SH-SY5Y (cell line): Measurements from ENCODE around the gene REX1BD.

Experiments used
- GATA2 ChIP-seq: IDR thresholded peaks from 2 replicates; pipeline ENCODE4 v1.6.1; 2011; ENCODE audit warnings: mild to moderate bottlenecking, low read depth, low read length
- GATA3 ChIP-seq: IDR thresholded peaks from 2 replicates; pipeline ENCODE4 v1.6.1; 2011; ENCODE audit warnings: low read depth, mild to moderate bottlenecking, low read length, moderate library complexity

DNA sequence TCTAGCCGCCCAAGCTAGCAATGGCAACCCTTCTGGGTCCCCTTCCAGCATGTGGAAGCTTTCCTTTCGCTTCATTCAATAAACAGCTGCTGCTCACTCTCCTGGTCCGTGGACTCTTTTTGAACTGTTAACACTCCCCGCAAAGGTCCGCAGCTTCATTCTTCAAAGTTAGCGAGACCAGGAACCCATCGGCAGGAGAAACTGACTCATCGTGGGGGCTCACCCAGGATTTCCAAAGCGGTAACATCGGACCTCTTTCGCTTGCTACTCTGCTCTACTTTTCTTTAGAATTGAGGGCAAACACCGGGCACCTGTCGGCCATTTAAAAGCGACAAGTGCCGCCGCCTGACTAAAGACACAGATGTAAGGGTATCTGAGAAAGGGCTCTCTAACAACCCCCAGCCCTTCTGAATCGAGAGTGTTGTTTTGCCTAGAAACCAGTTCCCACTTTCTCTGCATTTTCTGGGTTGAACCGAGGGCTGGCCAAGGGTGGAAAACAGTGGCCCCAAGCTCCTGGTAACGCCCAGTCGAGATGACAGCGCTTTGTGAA lies 11.2 kb upstream of the REX1BD start:
- TF ChIP-seq GATA2: no peak
- TF ChIP-seq GATA3: no peak
